ENCODE data around the gene CILP. TPM values are rescaled to one million over a fixed set of nuclear protein-coding genes. Genes with fewer than 3 reads are reported as not detected.

CILP gene, protein sequence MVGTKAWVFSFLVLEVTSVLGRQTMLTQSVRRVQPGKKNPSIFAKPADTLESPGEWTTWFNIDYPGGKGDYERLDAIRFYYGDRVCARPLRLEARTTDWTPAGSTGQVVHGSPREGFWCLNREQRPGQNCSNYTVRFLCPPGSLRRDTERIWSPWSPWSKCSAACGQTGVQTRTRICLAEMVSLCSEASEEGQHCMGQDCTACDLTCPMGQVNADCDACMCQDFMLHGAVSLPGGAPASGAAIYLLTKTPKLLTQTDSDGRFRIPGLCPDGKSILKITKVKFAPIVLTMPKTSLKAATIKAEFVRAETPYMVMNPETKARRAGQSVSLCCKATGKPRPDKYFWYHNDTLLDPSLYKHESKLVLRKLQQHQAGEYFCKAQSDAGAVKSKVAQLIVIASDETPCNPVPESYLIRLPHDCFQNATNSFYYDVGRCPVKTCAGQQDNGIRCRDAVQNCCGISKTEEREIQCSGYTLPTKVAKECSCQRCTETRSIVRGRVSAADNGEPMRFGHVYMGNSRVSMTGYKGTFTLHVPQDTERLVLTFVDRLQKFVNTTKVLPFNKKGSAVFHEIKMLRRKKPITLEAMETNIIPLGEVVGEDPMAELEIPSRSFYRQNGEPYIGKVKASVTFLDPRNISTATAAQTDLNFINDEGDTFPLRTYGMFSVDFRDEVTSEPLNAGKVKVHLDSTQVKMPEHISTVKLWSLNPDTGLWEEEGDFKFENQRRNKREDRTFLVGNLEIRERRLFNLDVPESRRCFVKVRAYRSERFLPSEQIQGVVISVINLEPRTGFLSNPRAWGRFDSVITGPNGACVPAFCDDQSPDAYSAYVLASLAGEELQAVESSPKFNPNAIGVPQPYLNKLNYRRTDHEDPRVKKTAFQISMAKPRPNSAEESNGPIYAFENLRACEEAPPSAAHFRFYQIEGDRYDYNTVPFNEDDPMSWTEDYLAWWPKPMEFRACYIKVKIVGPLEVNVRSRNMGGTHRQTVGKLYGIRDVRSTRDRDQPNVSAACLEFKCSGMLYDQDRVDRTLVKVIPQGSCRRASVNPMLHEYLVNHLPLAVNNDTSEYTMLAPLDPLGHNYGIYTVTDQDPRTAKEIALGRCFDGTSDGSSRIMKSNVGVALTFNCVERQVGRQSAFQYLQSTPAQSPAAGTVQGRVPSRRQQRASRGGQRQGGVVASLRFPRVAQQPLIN
- total RNA-seq: 0.28 and 0.65 TPM in 2 replicates

DNA sequence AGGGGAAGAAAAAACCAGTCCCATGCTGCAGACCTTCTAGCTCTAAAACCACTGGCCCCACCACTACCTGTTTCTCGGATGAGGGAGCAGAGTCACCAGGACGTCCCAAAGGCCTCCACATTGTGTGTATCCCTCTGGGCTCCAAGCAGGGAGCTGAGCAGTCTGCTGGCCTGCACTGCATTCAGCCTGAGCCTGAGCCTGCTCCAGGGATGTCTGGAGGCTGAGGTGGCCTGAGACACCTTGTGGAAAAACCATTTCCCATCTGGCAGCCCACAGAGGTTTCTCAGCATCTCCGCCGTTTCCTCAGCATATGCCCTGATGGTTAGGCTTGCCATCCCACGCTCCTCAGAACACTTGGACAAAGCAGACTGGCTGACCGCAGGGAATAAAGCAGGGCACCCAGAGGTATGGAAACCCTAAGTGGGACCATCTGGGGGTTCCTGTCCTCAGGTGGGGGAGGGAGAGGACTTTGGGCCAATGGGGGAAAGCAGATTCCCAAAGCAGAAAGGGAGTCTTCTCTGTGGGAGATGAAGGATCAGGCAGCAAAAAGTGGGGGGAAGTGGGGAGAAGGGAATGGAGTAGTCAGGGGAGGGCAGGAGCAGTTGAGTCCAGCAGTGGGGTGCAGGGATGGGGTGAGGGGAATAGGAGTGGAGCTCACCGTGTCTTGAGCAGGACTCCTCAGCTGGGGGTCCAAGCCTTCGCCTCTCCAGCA lies at the start of gene CILP:
TSS of gene CILP (minus strand) at position 704 of the 712 bp plus-strand sequence. CDS start 1,718 bp downstream, outside the sequence.

DNA sequence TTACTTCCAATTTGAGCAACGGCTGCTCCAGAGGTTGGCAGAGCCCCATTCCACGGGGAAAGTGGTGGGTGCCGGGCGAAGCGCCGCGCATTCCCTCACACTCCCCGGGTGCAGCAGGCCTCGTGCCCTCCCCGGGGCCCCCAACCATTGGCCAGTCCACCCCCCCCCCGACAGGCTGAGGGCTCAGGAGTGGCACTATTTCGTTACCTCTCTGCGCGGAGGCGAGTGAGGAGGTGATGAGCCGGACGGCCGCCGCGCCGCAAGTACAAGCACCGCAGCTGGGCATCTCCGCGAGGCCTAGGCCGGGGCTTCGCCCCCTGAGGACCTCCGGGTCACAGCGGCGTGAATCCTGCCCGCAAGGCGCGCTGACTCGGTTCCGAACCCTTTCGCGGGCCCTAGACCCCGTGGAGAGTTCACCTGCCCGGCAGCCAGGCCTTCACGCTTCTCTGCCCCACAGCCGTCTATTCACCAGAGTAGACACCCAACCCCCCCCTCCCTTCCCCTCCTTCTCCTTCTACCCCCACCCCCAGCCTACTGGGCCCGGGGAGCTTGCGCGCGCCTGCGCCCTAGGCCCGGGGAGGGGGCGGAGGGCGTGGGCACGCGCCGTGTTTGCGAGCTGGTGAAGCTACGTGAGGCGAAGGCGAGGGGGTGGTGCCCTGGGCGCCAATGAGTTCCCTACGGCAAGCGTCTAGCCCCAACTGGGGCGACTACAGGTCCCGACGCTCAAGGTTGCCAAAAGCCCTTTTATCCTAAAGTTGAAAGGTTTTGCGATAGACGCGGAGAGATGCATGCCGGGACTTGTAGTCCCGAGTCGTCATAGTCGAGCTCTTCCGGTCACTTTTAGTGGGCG lies 26.2 kb downstream of the CILP start, which contains the start of gene CLPX:
TSS of gene CLPX (minus strand) at position 475 of the 850 bp plus-strand sequence. CDS start at position 286, 189 bp downstream.

Other genes with a start within 250 kb of the CILP start
- 50.3 and 87.7 TPM in 2 replicates for gene SPG21, start 221.6 kb downstream of the CILP start, total RNA-seq
- gene MTFMT, start 181.8 kb downstream of the CILP start, total RNA-seq: 15.3 and 17.4 TPM in 2 replicates
- gene SLC51B, start 166.1 kb downstream of the CILP start, total RNA-seq: 0.55 and 2.0 TPM in 2 replicates
- 3.1 and 6.5 TPM in 2 replicates for gene RASL12, start 143.5 kb downstream of the CILP start, total RNA-seq
- not detected in 2 replicates for gene KBTBD13, start 134.7 kb downstream of the CILP start, total RNA-seq
- 0.71 and 1.4 TPM in 2 replicates for gene UBAP1L, start 96.3 kb downstream of the CILP start, total RNA-seq
- 12.5 and 15.0 TPM in 2 replicates for gene PDCD7, start 77.7 kb downstream of the CILP start, total RNA-seq
- 42.8 and 46.5 TPM in 2 replicates for gene CLPX, start 26.1 kb downstream of the CILP start, total RNA-seq
- 1.8 and 2.1 TPM in 2 replicates for gene PARP16, start 75.4 kb upstream of the CILP start, total RNA-seq
- gene RNU5A-1, start 84.6 kb upstream of the CILP start, total RNA-seq: not detected in 2 replicates
- not detected in 2 replicates for gene RNU5B-1, start 93.2 kb upstream of the CILP start, total RNA-seq
- gene IGDCC3, start 166.5 kb upstream of the CILP start, total RNA-seq: not detected in 2 replicates
- gene IGDCC4, start 211.5 kb upstream of the CILP start, total RNA-seq: 1.2 and 1.4 TPM in 2 replicates

Data from smooth muscle cell of bladder (primary cell).